Islet of Langerhans (tissue), 1 donor: ENCODE measurements around the gene VAC14.

ENCODE experiments used
- FAIRE-seq: peaks from one replicate; lab custom pipeline; 2011; peaks lifted over from hg19 to GRCh38; lab: Jason Lieb, UNC

VAC14 gene

GRCh38 chr16:70786020-70786755 lies 14.8 kb downstream of the VAC14 start:
- FAIRE-seq, result no peak

- FAIRE-seq, result no peak
Observed at GRCh38 chr16:70784692-70785555, 16.0 kb downstream of the VAC14 start.

GRCh38 chr16:70782237-70782636 lies 18.7 kb downstream of the VAC14 start:
- FAIRE-seq, result no peak

GRCh38 chr16:70781800-70782199 lies 19.2 kb downstream of the VAC14 start:
- no peak for FAIRE-seq

GRCh38 chr16:70780546-70780945 lies 20.4 kb downstream of the VAC14 start:
- no peak for FAIRE-seq

DNA sequence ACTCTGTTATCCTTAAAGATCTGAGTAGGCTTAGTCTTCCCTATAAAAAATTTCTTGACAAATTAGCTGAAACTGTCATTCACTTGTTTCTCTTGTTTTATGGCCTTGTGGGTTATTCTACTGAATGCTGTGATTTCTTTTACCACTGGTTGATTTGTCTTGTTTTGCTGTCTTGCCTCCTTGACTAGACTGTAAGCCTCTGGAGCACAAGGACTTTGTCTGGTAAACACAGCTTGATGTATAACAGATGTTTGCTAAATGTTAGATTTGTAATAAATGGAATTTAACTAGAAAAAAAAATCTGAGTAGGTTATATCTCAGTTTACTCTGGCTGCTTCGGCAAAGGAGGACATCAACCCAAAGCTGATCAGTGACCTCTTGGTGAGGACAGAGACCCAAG lies 21.6 kb downstream of the VAC14 start:
- FAIRE-seq, result no peak

- FAIRE-seq, result no peak
Observed at GRCh38 chr16:70778901-70779309, 22.1 kb downstream of the VAC14 start.

DNA sequence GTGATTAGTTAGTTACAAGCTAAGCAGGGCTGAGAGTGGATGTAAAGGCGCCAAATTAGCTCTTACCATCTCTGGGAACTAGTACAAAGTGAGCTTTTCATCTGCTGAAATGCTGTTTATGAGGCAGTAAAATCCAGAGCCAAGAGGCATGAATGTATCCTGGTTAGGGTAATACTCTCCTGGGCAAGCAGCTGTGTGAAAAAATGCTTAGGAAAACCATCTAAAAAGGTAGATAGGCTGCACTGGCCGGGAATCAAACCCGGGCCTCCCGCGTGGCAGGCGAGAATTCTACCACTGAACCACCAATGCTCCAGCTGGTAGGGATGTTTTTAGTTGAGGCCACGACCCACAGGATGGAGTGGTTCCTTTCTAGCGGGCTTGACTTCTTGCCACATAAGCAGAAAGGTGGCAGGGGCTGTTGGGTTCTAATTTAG lies 23.0 kb downstream of the VAC14 start:
- no peak for FAIRE-seq

- FAIRE-seq, result no peak
Observed at GRCh38 chr16:70777496-70777895, 23.5 kb downstream of the VAC14 start.

GRCh38 chr16:70775399-70775798 lies 25.6 kb downstream of the VAC14 start:
- no peak for FAIRE-seq

DNA sequence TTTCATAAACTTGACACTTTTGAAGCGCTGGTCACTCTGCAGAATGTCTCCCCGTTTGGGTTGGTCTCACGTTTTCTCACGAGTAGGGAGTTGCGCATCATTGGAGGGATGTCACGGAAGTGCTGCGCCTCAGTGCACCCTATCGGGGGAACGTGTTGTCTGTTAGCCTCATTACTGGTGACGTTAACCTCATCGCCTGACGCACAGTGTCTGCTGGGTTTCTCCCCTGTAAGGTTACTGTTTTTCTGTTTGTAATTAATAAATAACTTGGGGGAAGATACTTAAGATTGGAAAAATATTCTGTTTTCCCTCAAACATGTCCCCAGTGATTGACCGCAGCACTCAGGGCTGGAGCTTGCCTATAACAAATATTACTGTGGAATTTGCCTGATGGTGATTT lies 26.7 kb downstream of the VAC14 start:
- no peak for FAIRE-seq

- FAIRE-seq, result no peak
Observed at GRCh38 chr16:70772493-70772892, 28.5 kb downstream of the VAC14 start.

DNA sequence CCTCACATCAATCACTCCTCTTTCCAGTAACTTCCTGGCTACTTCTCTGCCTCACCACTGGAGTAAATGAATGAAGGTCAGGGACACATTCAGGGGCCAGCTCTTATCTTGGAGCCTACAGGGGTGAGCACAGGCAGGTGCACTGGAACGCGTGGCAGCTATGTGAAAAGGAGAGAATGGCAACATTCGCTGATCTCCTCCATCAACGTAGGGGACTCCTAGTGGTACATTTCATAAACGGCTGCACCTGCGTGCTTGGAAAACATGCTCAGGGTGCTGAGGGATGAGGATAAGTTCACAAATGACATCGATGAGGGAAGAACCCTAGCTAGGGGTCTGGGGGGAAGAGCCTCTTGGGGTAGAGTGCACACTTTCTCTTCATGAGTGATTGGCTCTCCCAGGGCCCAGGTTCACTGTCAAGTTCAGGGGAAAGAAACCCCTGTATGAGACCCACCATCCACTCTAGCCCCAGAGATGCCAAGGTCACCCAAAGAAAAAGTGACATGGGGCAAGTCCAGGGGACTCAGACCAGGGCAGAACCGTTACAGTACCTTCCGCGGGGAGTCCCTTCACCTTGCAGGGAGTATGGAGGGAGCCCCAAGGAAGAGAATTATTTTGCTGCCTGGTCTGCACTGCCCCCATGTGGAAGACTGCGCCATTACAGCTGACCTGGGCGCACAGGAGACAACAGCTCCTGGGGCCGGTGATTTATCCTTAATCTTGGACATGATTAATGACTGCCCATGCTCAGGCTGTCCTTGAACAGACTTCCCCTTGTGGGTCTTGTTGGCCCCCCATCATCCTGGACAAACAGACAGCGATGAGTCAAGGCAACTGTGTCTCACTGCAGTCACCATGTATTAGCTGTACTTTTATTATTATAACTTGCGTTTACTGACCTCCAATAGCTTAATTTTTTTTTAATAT lies 30.1 kb downstream of the VAC14 start:
- FAIRE-seq, result peak; percentile 21

DNA sequence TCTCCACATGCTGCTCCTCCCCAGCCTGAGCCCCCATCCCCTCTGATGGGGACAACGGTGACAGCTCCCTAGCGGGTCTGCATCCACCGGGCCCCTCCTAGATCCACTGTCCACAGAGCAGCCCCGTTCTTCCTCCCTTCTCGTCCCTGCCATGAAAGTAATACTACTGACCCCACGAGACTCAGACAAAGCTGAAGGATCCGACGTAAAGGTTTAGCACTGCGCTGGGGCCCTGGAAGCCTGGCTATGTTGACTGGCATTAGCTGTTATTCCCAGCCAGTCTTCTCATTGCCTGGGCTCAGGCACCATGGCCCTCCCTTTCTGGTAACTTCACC lies 30.7 kb downstream of the VAC14 start:
- no peak for FAIRE-seq

- FAIRE-seq, result no peak
Observed at GRCh38 chr16:70769761-70770160, 31.2 kb downstream of the VAC14 start.

DNA sequence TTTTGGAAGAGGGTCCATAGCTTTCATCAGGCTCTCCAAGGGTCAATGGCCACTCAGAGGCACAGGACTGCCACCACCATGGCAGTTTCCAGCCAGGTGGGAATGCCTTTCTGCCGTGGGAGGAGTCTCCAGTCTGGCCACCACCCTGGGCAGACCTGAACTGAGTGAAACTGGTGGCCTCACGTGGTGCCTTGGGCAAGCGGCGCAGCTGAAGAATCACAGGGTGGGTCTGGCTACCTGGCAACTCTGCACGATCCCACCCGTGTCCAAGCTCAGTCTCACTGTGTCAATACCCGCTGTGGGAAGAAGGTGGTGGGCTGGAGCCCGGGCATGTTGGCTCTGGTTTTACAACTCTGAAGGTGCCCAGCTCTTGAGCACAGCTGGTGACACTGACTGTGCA lies 31.8 kb downstream of the VAC14 start:
- no peak for FAIRE-seq

- FAIRE-seq, result no peak
Observed at GRCh38 chr16:70768203-70768580, 32.8 kb downstream of the VAC14 start.

DNA sequence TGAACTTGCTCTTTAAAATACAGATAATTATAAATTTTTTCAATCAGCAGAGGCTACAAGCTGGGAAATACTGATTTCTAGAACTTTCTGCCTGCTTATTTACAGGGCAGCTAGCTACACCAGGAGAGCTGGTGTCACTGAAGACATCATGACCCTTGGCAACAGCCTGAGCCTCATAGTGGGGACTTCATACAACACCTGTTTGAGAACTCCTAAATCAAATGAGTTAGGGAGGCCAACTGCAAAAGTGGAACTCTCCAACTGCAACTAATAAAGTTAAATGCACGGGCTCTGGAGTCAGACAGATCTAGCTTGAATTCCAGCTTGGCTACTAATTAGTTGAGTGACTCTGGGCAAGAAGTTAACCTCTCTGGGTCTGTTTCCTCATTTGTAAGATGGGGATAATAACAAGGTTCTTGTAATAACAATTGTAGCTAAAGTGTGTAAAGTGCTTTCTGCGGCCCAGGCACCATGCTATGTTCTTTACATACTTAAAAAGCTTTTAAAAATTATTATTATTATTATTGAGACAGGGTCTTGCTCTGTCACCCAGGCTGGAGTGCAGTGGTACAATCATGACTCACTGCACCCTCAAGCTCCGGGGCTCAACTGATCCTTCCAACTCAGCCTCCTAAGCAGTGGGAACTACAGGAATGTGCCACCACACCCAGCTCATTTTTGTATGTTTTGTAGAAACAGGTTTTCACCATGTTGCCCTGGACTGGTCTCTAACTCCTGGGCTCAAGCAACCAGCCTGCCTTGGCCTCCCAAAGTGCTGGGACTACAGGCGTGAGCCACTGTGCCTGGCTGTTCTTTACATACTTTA lies 33.4 kb downstream of the VAC14 start:
- no peak for FAIRE-seq

GRCh38 chr16:70766658-70767057 lies 34.3 kb downstream of the VAC14 start:
- FAIRE-seq, result no peak

GRCh38 chr16:70766176-70766575 lies 34.8 kb downstream of the VAC14 start:
- no peak for FAIRE-seq

GRCh38 chr16:70765491-70765890 lies 35.5 kb downstream of the VAC14 start:
- FAIRE-seq, result no peak

GRCh38 chr16:70764632-70765031 lies 36.3 kb downstream of the VAC14 start:
- FAIRE-seq, result no peak
